ENCODE results near the gene MAML3.

- TF ChIP-seq CTCF (optimal IDR thresholded peaks at IDR 0.05 in 1 of 3, IDR thresholded peaks at IDR 0.05 in 1 of 3, conservative IDR thresholded peaks at IDR 0.05 in 1 of 3; ENCODE audit: extremely low read depth in 1 of 3, insufficient read depth in 2 of 3, low read length in 3 of 3) (no peak), EZH2 (IDR thresholded peaks at IDR 0.05; ENCODE audit: low read length) (no peak)
Observed at GRCh38 chr4:139826426-139826825, 327.6 kb downstream of the MAML3 start.
